Endometrial microvascular endothelial cells (primary cell): Measurements from ENCODE around the gene AMBRA1. TPM values are rescaled to one million over a fixed set of nuclear protein-coding genes. Genes with fewer than 3 reads are reported as not detected.

ENCODE experiments used
- in situ Hi-C: cut with HindIII; loops from 2 replicates; pipeline ENCODE4 v1.10.0; 2017; ENCODE audit warnings: low sequenced_read_pairs, low pct_unique_long_range_greater_than_20kb; ENCODE audit errors: inconsistent ontology term
- total RNA-seq: library from RNA; depleted of rRNA; stranded (reverse); fragments of >200 nt; gene quantifications from one replicate; pipeline ENCODE4 v1.2.3, GENCODE V29; 2015; ENCODE audit errors: inconsistent ontology term

AMBRA1 gene
- total RNA-seq, 1 donor from 2014 or later = 40.6 TPM

GRCh38 chr11:46391578-46392420, 202.0 kb downstream of the AMBRA1 start, which contains the start of gene CHRM4:
Gene CHRM4, minus strand, starts transcription at chr11:46391776. Its CDS starts 5,219 bp downstream, at chr11:46386557.
- in situ Hi-C loops = no loop called here

- in situ Hi-C loops = no loop called here
Measured at GRCh38 chr11:46391186-46391577, 202.6 kb downstream of the AMBRA1 start.

DNA sequence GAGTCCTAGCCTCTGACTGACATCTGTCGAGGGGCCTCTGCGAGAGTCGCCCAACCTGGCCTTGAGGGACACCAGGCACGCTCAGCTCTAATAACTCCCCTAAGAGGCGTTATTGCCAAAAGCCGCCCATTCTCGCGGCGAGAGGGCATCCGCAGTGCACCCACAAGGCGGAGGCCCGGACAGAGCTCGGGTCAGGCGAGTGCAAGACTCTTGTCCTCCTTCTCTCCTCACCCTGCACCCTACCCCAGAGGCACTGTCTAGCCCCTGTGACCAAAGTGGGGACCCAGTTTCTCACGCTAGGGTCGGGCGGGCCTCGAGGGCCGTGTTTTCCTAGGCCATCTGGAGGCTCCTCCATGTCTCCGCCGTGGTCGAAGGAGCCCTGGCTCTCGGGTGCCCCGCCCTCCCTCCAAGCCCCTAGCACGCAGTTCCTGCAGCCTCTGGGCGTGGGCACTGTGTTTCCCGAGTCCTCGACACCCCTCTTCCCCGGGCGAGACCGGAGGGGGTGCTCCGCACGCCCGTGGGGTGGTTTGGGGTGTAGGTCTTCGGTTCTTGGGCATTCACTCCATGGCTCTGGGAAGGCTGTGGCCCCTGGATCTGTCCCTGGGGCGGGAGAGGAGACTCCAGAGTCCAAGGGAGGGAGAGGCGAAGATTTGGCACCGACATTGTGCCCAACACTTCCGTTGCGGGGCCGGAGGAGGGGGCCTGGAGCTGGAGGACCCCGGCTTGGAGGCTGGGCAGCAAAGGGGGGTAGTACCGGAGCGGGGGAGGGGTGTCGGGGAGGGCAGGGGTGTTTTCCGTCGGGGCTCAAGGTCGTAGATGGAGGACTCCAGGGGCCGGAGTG, 203.3 kb downstream of the AMBRA1 start:
- in situ Hi-C loops = no loop called here

- in situ Hi-C loops = no loop called here
Measured at GRCh38 chr11:46389450-46390330, 204.1 kb downstream of the AMBRA1 start.

DNA sequence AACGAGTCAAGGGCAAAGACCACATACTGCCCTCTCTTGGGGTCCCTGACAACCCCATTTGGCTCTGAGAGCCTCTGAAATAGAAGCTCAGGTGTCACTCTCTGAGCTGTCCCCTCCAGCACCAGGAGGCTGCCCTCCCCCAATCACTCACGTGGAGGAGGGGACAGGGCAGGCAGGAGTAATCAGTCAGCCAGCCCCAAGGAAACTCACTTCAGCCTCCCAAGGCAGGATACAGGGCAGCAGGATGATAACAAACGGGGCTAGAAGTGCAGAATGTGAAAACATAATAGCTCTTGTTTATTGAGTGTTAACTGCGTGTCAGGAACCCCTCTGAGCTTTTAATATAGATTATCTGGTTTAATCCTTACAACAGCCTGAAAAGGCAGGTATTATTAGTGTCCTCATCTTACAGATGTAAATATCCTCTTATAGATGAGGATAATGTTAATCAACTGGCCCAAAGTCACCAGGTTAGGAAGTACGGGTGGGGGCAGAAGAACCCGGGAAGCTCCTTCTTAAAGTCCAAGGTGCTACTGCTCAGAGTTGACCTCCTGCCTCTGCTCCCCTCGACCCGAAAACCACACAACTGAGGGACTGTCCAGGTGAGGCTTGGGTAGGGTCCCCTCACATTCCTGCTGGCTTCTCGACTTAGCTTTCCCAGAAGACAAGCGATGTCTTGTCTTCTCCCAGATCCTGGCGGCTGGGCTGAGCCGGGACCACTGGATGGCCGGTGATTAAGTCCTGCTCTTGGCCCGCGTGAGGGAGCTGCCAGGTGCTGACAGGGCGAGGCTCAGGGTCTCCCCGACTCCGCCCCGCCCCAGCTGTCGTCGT, 205.0 kb downstream of the AMBRA1 start:
- in situ Hi-C loops = no loop called here

- in situ Hi-C loops = no loop called here
Measured at GRCh38 chr11:46387919-46388618, 205.8 kb downstream of the AMBRA1 start.

DNA sequence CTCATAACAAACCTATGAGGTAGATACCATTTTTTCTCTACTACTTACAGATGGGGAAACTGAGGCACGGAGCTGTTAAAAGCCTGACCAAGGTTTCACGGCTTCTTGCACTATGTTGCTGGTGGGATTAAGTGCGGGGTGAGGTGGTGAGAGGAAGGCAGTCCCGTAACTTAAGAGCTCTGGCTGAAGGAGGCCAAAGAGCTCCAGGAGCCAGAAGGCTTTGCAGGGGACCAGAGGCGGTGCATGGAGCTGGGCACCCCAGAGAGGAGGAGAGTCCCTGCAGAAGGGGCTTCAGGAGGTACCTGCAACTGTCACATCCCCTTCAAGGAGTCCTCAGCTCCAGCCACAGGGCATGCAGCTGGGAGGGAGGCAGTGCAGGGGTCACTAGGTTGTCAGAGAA, 206.4 kb downstream of the AMBRA1 start:
- in situ Hi-C loops = no loop called here

- in situ Hi-C loops = no loop called here
Measured at GRCh38 chr11:46386674-46387073, 207.1 kb downstream of the AMBRA1 start.

- in situ Hi-C loops = no loop called here
Measured at GRCh38 chr11:46386005-46386578, 207.7 kb downstream of the AMBRA1 start.

GRCh38 chr11:46385169-46386004, 208.4 kb downstream of the AMBRA1 start:
- in situ Hi-C loops = no loop called here

- in situ Hi-C loops = no loop called here
Measured at GRCh38 chr11:46383974-46384701, 209.7 kb downstream of the AMBRA1 start.

DNA sequence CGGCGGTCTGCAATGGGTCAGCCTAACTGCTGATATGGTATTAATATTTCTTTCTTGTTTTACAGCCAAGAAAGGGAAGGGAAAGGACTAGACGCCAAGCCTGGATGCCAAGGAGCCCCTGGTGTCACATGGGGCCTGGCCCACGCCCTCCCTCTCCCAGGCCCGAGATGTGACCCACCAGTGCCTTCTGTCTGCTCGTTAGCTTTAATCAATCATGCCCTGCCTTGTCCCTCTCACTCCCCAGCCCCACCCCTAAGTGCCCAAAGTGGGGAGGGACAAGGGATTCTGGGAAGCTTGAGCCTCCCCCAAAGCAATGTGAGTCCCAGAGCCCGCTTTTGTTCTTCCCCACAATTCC, 210.4 kb downstream of the AMBRA1 start:
- in situ Hi-C loops = no loop called here

GRCh38 chr11:46382646-46383403, 211.0 kb downstream of the AMBRA1 start:
- in situ Hi-C loops = no loop called here

- in situ Hi-C loops = no loop called here
Measured at GRCh38 chr11:46381819-46382645, 211.8 kb downstream of the AMBRA1 start.
